LNCaP clone FGC (cell line): ENCODE results near the gene MRPS35.

Experiments used
- DNase-seq: peaks from one replicate; pipeline ENCODE4 v3.0.0-alpha.2; 2011; ENCODE audit warnings: low read depth
- H3K4me3 ChIP-seq: 2 replicates; pipeline ENCODE4 v1.5.1; 2011; ENCODE audit warnings: mild to moderate bottlenecking, low read depth, low read length, control low read depth
- CTCF ChIP-seq: IDR thresholded peaks from 2 replicates; pipeline ENCODE4 v1.5.1; 2012; ENCODE audit warnings: mild to moderate bottlenecking; ENCODE audit not compliant: control insufficient read depth, insufficient read depth; ENCODE audit errors: extremely low read depth

MRPS35 gene

DNA sequence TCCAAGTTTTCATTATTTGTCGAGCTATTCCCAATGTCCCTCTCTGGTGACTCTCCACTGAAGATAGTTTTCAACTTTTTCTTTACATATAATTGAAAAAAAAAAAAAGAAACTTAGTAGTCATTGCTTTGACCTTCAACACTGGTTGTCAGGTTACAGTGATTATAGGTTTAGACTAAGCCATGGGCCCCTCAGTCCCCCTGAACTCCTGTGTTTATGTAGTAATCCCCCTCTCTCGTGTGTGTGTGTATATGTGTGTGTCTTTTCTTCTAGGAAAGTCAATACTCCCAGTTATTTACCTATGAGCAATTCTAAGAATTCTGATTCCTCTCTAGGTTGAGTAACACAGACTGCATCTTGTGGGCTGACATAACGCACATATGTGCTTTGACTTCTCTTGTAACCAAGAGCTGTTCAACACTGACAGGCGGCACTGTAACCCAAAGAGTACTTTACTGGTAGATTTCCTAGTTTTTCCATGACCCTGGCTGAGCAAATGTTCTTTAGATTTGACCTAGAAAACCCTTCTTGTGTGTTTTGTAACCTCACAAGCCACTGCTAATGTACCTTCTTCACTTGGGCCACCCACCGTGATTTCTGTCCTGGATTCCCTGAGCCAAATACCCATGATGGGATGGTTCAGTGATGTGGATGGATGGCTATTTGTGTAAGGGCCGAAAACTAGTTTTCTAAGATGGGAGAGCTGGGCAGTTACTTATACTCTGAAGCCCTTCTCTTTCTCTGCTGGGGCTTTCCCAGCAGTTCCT lies 84.4 kb downstream of the MRPS35 start:
- H3K4me3 ChIP-seq, result no peak overlapping the region
- no peak for DNase-seq
- no peak for TF ChIP-seq CTCF

GRCh38 chr12:27796128-27796527 lies 85.5 kb downstream of the MRPS35 start:
- no peak for TF ChIP-seq CTCF

GRCh38 chr12:27797301-27798025 lies 86.8 kb downstream of the MRPS35 start:
- DNase-seq, result no peak
- TF ChIP-seq CTCF, result no peak

More at GRCh38 chr12:27796128-27796527, 85.5 kb downstream of the MRPS35 start:
- no peak for DNase-seq
- H3K4me3 ChIP-seq, result no peak overlapping the region

DNA sequence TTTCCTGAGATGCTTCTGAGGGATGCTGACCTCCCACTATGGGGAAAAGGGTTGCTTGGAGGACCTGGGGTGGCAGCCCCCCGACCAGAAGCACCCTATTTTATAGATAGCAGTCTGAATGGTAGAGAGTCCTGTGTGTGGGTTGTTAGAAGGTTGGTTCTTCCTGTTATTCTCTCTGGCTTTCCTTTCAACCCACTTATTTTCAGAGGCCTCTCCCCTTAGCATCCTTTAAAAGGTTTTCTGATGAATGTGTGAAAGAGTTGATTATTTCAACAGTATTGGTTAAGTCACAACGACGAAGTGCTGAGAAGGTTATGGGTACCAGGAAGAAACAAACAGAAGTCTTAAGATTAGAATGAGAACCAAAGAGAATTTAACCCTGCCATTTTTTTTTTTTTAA lies 90.2 kb downstream of the MRPS35 start:
- H3K4me3 ChIP-seq, result no peak overlapping the region
- DNase-seq, result no peak
- TF ChIP-seq CTCF, result no peak

More at GRCh38 chr12:27797301-27798025, 86.8 kb downstream of the MRPS35 start:
- no peak overlapping the region for H3K4me3 ChIP-seq

DNA sequence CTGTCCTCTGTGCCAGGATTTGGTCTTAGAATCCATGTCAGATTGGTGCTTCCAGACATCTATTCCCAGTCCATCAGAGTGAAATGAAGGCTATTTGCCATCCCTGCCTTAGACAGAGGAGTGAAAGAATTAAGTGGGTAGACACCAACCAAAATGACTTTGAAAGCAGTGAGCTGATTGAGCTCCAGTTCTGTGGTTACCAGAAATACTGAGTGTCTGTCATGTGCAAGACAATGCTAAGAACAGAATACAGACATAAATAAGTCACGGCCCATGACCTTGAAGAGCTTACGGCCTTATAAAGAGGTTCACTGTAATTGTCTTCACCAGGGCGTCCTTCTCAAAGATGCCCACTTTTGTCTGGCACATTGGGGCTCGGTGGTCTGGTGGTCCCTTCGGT lies 91.0 kb downstream of the MRPS35 start:
- no peak for DNase-seq
- no peak for TF ChIP-seq CTCF
- no peak overlapping the region for H3K4me3 ChIP-seq

DNA sequence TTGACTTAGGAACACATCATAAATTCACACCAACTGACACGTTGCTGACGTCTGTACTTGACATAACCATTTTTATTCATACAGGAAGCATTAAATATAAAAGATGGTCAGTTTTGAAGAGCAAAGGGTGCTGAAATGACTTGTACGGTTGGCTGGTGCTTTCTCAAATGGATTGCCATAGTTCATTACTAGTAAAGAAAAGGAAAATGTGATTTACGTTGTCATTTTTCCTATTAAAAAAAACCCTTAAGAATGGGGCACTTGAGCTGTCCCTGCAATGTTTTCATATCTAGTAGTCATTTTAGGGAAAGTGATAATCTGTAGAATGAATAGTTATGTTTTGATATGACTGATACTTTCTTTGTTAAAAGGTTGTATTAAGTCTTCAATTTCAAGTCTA lies 91.9 kb downstream of the MRPS35 start:
- H3K4me3 ChIP-seq, result no peak overlapping the region
- no peak for DNase-seq
- no peak for TF ChIP-seq CTCF
